Esophagus muscularis mucosa (tissue), 4 donors: ENCODE measurements around the gene CRYBG2. TPM values are rescaled to one million over a fixed set of nuclear protein-coding genes. Genes with fewer than 3 reads are reported as not detected.
A peak's percentile ranks its signal among the peaks of the same experiment; 100 is the strongest.

ENCODE experiments used
- DNase-seq: peaks from one replicate; pipeline ENCODE4 v3.0.0-alpha.2; 2017; ENCODE audit errors: extremely low spot score
- H3K27ac ChIP-seq, 4 donors: fragments of 200-600 bp; sonication (generic); replicated peaks in 1 of 4; 1 replicate in 3 of 4; 2 replicates in 1 of 4; pipeline ENCODE4 v1.5.1; 2016 to 2019; ENCODE audit warnings: mild to moderate bottlenecking in 1 of 4
- H3K27me3 ChIP-seq, 4 donors: fragments of 200-600 bp; sonication (generic); one replicate each; pipeline versions ENCODE4 v1.5.1 to v1.6.0; 2016 to 2019
- H3K36me3 ChIP-seq, 4 donors: fragments of 200-600 bp; sonication (generic); one replicate each; pipeline ENCODE4 v1.5.1; 2016 to 2019
- H3K4me1 ChIP-seq, 4 donors: fragments of 200-600 bp; sonication (generic); one replicate each; pipeline ENCODE4 v1.5.1; 2016 to 2019
- H3K4me3 ChIP-seq, 4 donors: fragments of 200-600 bp; sonication (generic); 1 replicate in 2 of 4; 2 replicates in 2 of 4; pipeline ENCODE4 v1.5.1; 2016 to 2019; ENCODE audit warnings: mild to moderate bottlenecking in 4 of 4, moderate library complexity in 1 of 4
- H3K9me3 ChIP-seq, 4 donors: fragments of 200-600 bp; sonication (generic); 1 replicate in 3 of 4; 2 replicates in 1 of 4; pipeline ENCODE4 v1.5.1; 2016 to 2019
- CTCF ChIP-seq, 3 experiments: fragments of 200-600 bp in 2 of 3; fragments of 450-650 bp in 1 of 3; sonication (generic) in 2 of 3; IDR thresholded peaks; one replicate each; pipeline ENCODE4 v1.5.1; 2017 to 2019; ENCODE audit warnings: antibody characterized with exemption in 3 of 3, mild to moderate bottlenecking in 2 of 3, moderate library complexity in 1 of 3
- EP300 ChIP-seq: sonication (generic); formaldehyde crosslinking; IDR thresholded peaks from one replicate; pipeline ENCODE4 v1.6.1; 2017; ENCODE audit warnings: antibody characterized with exemption
- POLR2A ChIP-seq: fragments of 450-650 bp; IDR thresholded peaks from one replicate; pipeline ENCODE4 v1.6.1; 2017; ENCODE audit warnings: antibody characterized with exemption, moderate library complexity, mild to moderate bottlenecking, low read depth
- POLR2AphosphoS5 ChIP-seq, 2 donors: sonication (generic); formaldehyde crosslinking; IDR thresholded peaks; one replicate each; pipeline ENCODE4 v1.6.1; 2017; ENCODE audit warnings: antibody characterized with exemption in 2 of 2
- WGBS: methylation state at CpG from one replicate; pipeline ENCODE4 v1.1.5; 2018; 5-methylcytosine and 5-hydroxymethylcytosine counted together
- intact Hi-C: fragments of 100-400 bp; cut with DNase I; formaldehyde crosslinking; loops from one replicate; pipeline ENCODE4 v1.15.1; 2023
- total RNA-seq, 4 donors: library from RNA; depleted of rRNA; stranded (reverse); fragments of >200 nt; gene quantifications; one replicate each; pipeline versions ENCODE4 v1.1.0 to v1.2.1, GENCODE V29; 2016

Gene CRYBG2
- total RNA-seq, 4 donors from 2014 or later, result 0.42 to 0.86 TPM; not detected in 2

DNA sequence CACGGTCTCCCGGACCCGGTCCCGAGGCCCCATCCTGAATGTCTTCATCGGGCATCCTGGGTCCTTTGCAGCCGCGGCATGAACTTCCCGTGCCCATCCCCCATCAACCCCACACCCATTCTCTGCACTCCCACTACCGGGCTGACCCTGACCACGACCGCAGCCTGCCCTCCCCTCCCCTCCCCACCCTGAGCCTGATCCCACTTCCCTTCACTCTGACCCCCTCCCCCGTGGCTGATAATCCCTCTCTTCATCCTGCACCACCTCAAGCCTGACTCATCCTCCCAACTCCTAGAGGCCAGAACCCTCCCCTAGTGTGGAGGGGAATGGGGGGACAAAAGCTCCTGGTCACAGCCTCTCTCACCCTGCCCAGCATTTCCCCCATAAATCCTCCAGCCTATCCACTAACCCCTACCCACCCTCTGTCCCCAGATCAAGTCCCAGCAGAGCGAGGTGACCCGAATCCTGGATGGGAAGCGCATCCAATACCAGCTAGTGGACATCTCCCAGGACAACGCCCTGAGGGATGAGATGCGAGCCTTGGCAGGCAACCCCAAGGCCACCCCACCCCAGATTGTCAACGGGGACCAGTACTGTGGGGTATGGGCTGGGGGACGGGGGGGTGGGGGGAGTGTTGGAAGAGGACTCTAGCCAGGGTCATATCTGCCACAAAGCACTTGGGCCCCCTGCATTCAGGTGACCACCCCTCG is 73.4 kb downstream of the CRYBG2 start:
- Histone ChIP-seq H3K4me3 (peak overlapping the region; percentile 77 to 98 (median 89)), H3K27me3 (no peaks in the 10 kb centered on the region), H3K9me3 (no peaks in the 10 kb centered on the region), H3K36me3 (peaks cover 0 to 51% (median 10%) of the 10 kb centered on the region in 4 donors), H3K27ac (peak overlapping the region; percentile 89 to 98 (median 94)), H3K4me1 (peaks cover 75 to 94% (median 85%) of the 10 kb centered on the region in 4 donors)
- intact Hi-C loops, result no loop called here
- 20% methylated on average over 15 of the region's 20 CpGs for WGBS
- DNase-seq, result no peak
- TF ChIP-seq POLR2A (no peak), EP300 (no peak), POLR2AphosphoS5 (IDR thresholded peaks at IDR 0.05) (no peak)

GRCh38 chr1:26279456-26280332 is 74.2 kb downstream of the CRYBG2 start, which contains the start of gene SH3BGRL3:
Gene SH3BGRL3, plus strand, starts transcription at chr1:26280086. Its CDS starts 70 bp downstream, at chr1:26280156.
- Histone ChIP-seq H3K9me3 (no peaks in the 10 kb centered on the region), H3K4me3 (peak within 1 kb of the TSS; percentile 77 to 98 (median 89)), H3K27ac (peak within 1 kb of the TSS; percentile 89 to 98 (median 94)), H3K36me3 (peaks cover 0 to 59% (median 10%) of the 10 kb centered on the region in 4 donors), H3K4me1 (peaks cover 74 to 93% (median 82%) of the 10 kb centered on the region in 4 donors), H3K27me3 (no peaks in the 10 kb centered on the region)
- DNase-seq, result peak; percentile 95
- intact Hi-C loops, result no loop called here
- TF ChIP-seq POLR2AphosphoS5 (IDR thresholded peaks at IDR 0.05) (peak; percentile 92 to 98), POLR2A (peak; percentile 88), CTCF (IDR thresholded peaks at IDR 0.05) (peak; percentile 31 to 47 (median 46)), EP300 (no peak)
- 8% methylated on average over 11 of the region's 66 CpGs for WGBS

- intact Hi-C loops, result no loop called here
- H3K27ac ChIP-seq, result peak overlapping the region; percentile 89 to 98 (median 94)
- peaks cover 0 to 67% (median 10%) of the 10 kb centered on the region in 4 donors for H3K36me3 ChIP-seq
- H3K9me3 ChIP-seq, result no peaks in the 10 kb centered on the region
- no peaks in the 10 kb centered on the region for H3K27me3 ChIP-seq
- TF ChIP-seq POLR2AphosphoS5 (IDR thresholded peaks at IDR 0.05), result peak in 1 of 2 donors; percentile 52
- no peak for TF ChIP-seq CTCF (IDR thresholded peaks at IDR 0.05)
- H3K4me1 ChIP-seq, result peaks cover 66 to 85% (median 75%) of the 10 kb centered on the region in 4 donors
- H3K4me3 ChIP-seq, result peak overlapping the region; percentile 77 to 98 (median 89)
- 62% methylated on average over 5 of the region's 9 CpGs for WGBS
- DNase-seq, result no peak
These were observed 75.0 kb downstream of the CRYBG2 start for GRCh38 chr1:26278724-26279455.

DNA sequence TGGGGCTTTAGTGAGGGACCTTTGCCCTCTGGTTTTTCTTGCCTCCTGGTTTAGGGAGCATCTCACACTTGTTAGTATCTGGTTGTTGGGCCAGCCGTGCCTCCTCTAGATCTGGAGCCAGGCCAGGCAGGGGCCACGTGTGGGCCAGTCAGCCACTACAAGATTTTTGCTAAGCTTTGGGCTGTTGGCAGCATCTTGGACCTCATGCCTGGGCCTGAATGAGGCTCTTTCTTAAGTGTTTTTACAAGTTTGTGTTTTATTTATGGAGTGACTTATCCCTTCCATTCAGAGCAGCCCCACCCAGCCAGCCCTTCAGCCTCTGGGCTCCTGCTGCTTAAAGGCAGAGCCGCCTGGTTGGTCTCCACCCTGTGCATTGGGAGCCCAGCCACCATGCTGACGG is 75.6 kb downstream of the CRYBG2 start:
- Histone ChIP-seq H3K27ac (peak overlapping the region; percentile 89 to 98 (median 94)), H3K4me3 (no peak overlapping the region), H3K36me3 (peaks cover 0 to 69% (median 9%) of the 10 kb centered on the region in 4 donors), H3K9me3 (no peaks in the 10 kb centered on the region), H3K4me1 (peaks cover 64 to 79% (median 71%) of the 10 kb centered on the region in 4 donors), H3K27me3 (no peaks in the 10 kb centered on the region)
- no peak for DNase-seq
- TF ChIP-seq EP300, result no peak
- TF ChIP-seq POLR2AphosphoS5 (IDR thresholded peaks at IDR 0.05), result no peak
- no peak for TF ChIP-seq CTCF (IDR thresholded peaks at IDR 0.05)
- no peak for TF ChIP-seq POLR2A
- 43% methylated on average over 4 of the region's 4 CpGs for WGBS
- intact Hi-C loops, result no loop called here
